Psoas muscle (tissue), 8 donors: ENCODE results near the gene SHF. TPM values are rescaled to one million over a fixed set of nuclear protein-coding genes. Genes with fewer than 3 reads are reported as not detected.

Experiments used
- ATAC-seq, 4 donors: fragments of 200-7000 bp; cut with Tn5 transposase; one replicate each; pipeline ENCODE4 v1.9.1; 2020; ENCODE audit warnings: moderate library complexity in 3 of 4, mild to moderate bottlenecking in 2 of 4
- DNase-seq, 2 donors: peaks; one replicate each; pipeline ENCODE4 v3.0.0-alpha.2; 2020
- H3K27ac ChIP-seq: fragments of 200-600 bp; one replicate; pipeline ENCODE4 v1.8.0; 2022
- H3K27me3 ChIP-seq, 3 donors: fragments of 200-600 bp in 1 of 3; one replicate each; pipeline versions ENCODE4 v1.6.1 to v1.8.0; 2013 to 2022; ENCODE audit warnings: low read length in 2 of 3, mild to moderate bottlenecking in 2 of 3, moderate library complexity in 1 of 3; ENCODE audit not compliant: insufficient read depth in 3 of 3
- H3K36me3 ChIP-seq, 2 donors: fragments of 200-600 bp in 1 of 2; one replicate each; pipeline versions ENCODE4 v1.6.1 to v1.8.0; 2013 to 2022; ENCODE audit warnings: low read depth in 1 of 2, mild to moderate bottlenecking in 1 of 2, moderate library complexity in 1 of 2; ENCODE audit not compliant: insufficient read depth in 1 of 2
- H3K4me1 ChIP-seq: fragments of 200-600 bp; one replicate; pipeline ENCODE4 v1.8.0; 2022
- H3K4me3 ChIP-seq: fragments of 200-600 bp; one replicate; pipeline ENCODE4 v1.8.0; 2022; ENCODE audit warnings: mild to moderate bottlenecking
- H3K9me3 ChIP-seq: fragments of 200-600 bp; one replicate; pipeline ENCODE4 v1.8.0; 2022
- WGBS, 3 donors: extraction: QIAGEN DNeasy Blood & Tissue Kit; methylation state at CpG; one replicate each; pipeline versions ENCODE4 v1.1.6 to v1.1.7; 2013; 5-methylcytosine and 5-hydroxymethylcytosine counted together
- intact Hi-C, 2 donors: fragments of 100-400 bp; cut with DNase I; formaldehyde crosslinking; loops; one replicate each; pipeline versions ENCODE4 v1.11.0 to v1.14.2; 2022
- polyA plus RNA-seq, 3 donors: library from polyadenylated mRNA; stranded (reverse); fragments of 200-250 nt; gene quantifications; one replicate each; pipeline ENCODE4 v1.2.3, GENCODE V29; 2013
- total RNA-seq, 4 donors: library from RNA; stranded (reverse); fragmentation: NEBNext Ultra II Directional in 2 of 4; extraction: Animal tissue kit (Norgen Biotek cat#: 25700) in 2 of 4; gene quantifications; one replicate each; pipeline versions ENCODE4 v1.2.1 to v1.2.4, GENCODE V29; 2021 to 2023
- TF ChIP-seq, protein P1 (sequence below): fragments of 200-600 bp; IDR thresholded peaks from one replicate; pipeline ENCODE4 v1.8.0; 2022; ENCODE audit warnings: antibody characterized with exemption
- donor health status: healthy with polysubstance abuse.
- donor health status: DM: no; HTN: no; CAD: no; lungs with moderate emphysema.
- donor health status: Bipolar disorder and iron deficiency.
- donor health status: healthy.
- donor health status: DM: yes; HTN: yes; CAD: no.
- donor health status: DM: no; HTN: no; CAD: no.
- donor health status: DM: no; HTN: no; CAD: no.
- donor health status: DM: yes; HTN: yes; CAD: no.

The SHF gene
- total and polyA plus RNA-seq, 7 donors: 0.73 to 4.0 (median 1.7) TPM

DNA sequence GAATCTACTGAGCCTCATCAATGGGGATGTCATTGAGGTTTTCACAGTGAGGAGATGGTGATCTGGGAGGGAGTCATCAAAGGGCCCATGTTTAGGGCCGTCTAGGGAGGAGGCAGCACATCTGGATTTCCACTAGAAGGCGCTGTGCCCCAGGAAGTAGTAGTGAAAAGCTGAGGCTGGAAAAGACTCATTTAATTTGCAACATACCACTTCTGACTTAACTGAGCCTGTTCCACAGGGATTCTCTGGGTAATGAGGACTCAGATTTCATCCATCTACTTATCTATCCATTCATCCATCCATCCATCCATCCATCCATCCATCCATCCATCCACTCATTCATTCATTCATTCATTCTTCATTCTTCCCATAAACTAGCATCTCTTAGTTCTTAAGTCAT lies 17.4 kb upstream of the SHF start:
- Histone ChIP-seq H3K4me3 (no peak overlapping the region), H3K9me3 (no peaks in the 10 kb centered on the region), H3K36me3 (no peaks in the 10 kb centered on the region), H3K4me1 (no peaks in the 10 kb centered on the region), H3K27ac (no peak overlapping the region), H3K27me3 (no peaks in the 10 kb centered on the region)
- DNase-seq: peak in 1 of 2 donors; percentile 71
- TF ChIP-seq, protein P1, sequence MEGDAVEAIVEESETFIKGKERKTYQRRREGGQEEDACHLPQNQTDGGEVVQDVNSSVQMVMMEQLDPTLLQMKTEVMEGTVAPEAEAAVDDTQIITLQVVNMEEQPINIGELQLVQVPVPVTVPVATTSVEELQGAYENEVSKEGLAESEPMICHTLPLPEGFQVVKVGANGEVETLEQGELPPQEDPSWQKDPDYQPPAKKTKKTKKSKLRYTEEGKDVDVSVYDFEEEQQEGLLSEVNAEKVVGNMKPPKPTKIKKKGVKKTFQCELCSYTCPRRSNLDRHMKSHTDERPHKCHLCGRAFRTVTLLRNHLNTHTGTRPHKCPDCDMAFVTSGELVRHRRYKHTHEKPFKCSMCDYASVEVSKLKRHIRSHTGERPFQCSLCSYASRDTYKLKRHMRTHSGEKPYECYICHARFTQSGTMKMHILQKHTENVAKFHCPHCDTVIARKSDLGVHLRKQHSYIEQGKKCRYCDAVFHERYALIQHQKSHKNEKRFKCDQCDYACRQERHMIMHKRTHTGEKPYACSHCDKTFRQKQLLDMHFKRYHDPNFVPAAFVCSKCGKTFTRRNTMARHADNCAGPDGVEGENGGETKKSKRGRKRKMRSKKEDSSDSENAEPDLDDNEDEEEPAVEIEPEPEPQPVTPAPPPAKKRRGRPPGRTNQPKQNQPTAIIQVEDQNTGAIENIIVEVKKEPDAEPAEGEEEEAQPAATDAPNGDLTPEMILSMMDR: peak; percentile 70
- no peak for ATAC-seq
- WGBS, 3 donors: 0 to 10% (median 9%) methylated on average over 2 of the region's 2 CpGs
- intact Hi-C loops: loop anchor here in 1 of 2 donors (10.0 kb wide), 1 partner anchor 170 kb away; the partner anchor contains the start of gene GATM

DNA sequence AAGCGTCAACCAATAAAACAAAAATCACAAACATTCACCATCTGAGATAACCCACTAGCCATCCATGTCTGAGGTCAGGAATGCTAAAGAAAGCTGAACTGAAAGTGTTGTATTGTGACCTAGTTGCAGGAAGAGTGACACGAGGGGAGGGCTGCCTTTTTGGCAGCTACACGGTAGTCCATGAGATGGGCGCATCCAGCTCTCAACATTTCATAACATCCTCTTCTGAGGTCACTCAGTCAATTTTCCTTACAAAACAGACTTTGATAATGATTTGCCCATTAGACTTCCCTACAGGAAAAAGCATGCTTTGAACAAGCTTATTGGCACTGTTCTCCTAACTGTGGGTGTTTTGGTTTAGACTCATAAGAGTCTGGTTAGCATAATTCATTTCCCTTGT lies 15.4 kb upstream of the SHF start:
- no peak overlapping the region for H3K4me3 ChIP-seq
- intact Hi-C loops: loop anchor here in 1 of 2 donors (5.0 to 10.0 kb wide), 2 partner anchors 172 to 199 kb away; partner anchors contain the start of gene GATM
- peaks cover 3% of the 10 kb centered on the region for H3K4me1 ChIP-seq
- no peak for DNase-seq
- H3K27me3 ChIP-seq: no peaks in the 10 kb centered on the region
- no peak overlapping the region for H3K27ac ChIP-seq
- TF ChIP-seq, protein P1: no peak
- H3K9me3 ChIP-seq: no peaks in the 10 kb centered on the region
- WGBS, 3 donors: 40 to 56% (median 46%) methylated on average over 4 of the region's 4 CpGs
- H3K36me3 ChIP-seq: no peaks in the 10 kb centered on the region
- ATAC-seq: no peak

DNA sequence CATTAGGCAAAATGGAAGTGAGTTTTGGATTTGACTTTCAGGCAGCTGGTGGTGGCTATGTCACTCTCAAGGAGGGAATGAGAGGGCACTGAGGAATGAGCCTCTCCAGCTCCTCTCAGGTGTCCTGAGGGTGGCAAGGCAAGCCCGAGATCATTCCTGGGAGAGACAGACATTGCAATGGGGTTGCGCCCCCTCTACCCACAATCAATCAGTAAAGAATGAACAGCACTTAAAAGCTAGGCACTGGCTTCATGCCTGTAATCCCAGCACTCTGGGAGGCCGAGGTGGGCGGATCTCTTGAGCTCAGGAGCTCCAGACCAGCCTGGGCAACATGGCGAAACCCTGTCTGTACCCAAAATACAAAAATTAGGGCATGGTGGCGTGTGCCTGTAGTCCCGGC lies 14.1 kb upstream of the SHF start:
- peak overlapping the region; percentile 91 for H3K4me3 ChIP-seq
- no peaks in the 10 kb centered on the region for H3K9me3 ChIP-seq
- DNase-seq (no peak), ATAC-seq (no peak)
- TF ChIP-seq, protein P1: no peak
- H3K4me1 ChIP-seq: peaks cover 3% of the 10 kb centered on the region
- H3K36me3 ChIP-seq: no peaks in the 10 kb centered on the region
- H3K27ac ChIP-seq: peak overlapping the region; percentile 99
- 84 to 92% (median 88%) methylated on average over 7 of the region's 7 CpGs for WGBS, 3 donors
- intact Hi-C loops: loop anchor here (2.0 to 10.0 kb wide), 4 partner anchors 77 to 200 kb away; partner anchors contain the start of gene GATM (in 1 of the 2)
- H3K27me3 ChIP-seq: no peaks in the 10 kb centered on the region

DNA sequence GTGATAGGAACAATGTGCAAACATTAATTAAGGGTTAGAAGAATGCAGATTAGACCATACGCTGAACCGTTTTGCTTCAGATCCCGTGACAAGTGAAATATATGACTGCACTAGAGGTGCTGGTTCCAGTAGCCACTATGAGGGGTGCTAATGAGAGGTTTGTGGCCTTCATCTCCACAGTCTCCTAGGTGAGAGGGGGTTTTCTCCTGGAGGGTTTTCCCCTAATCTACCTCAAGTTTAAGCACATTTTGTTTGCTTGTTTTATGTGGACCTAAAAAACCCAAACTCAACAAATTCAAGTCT lies 13.7 kb upstream of the SHF start:
- peaks cover 3% of the 10 kb centered on the region for H3K4me1 ChIP-seq
- DNase-seq (no peak), ATAC-seq (no peak)
- H3K27me3 ChIP-seq: no peaks in the 10 kb centered on the region
- TF ChIP-seq, protein P1: no peak
- no peaks in the 10 kb centered on the region for H3K9me3 ChIP-seq
- intact Hi-C loops: loop anchor here (2.0 to 10.0 kb wide), 4 partner anchors 77 to 201 kb away; partner anchors contain the start of gene GATM (in 1 of the 2)
- WGBS, 3 donors: 85 to 88% (median 86%) methylated on average over 3 of the region's 3 CpGs
- no peaks in the 10 kb centered on the region for H3K36me3 ChIP-seq
- peak overlapping the region; percentile 91 for H3K4me3 ChIP-seq
- H3K27ac ChIP-seq: peak overlapping the region; percentile 99
